Keratinocyte (primary cell): ENCODE measurements around the gene GRIN2D. TPM values are rescaled to one million over a fixed set of nuclear protein-coding genes. Genes with fewer than 3 reads are reported as not detected.

ENCODE experiments used
- DNase-seq: peaks from one replicate; pipeline ENCODE4 v3.0.0-alpha.2; 2011; ENCODE audit warnings: low read depth, missing footprints, low spot score
- FAIRE-seq: peaks from 2 replicates; lab custom pipeline; 2011; peaks lifted over from hg19 to GRCh38; lab: Jason Lieb, UNC
- H2AFZ ChIP-seq: 2 replicates; pipeline ENCODE4 v1.6.0; 2012; ENCODE audit warnings: low read length, control low read depth, inconsistent platforms; ENCODE audit not compliant: control insufficient read depth
- H3K27ac ChIP-seq: 2 replicates; pipeline ENCODE4 v1.5.1; 2011; ENCODE audit warnings: low read length; ENCODE audit not compliant: control insufficient read depth, insufficient read depth
- H3K27me3 ChIP-seq: 3 replicates; pipeline ENCODE4 v1.6.0; 2011; ENCODE audit warnings: low read length; ENCODE audit not compliant: control insufficient read depth, insufficient read depth; ENCODE audit errors: extremely low read depth
- H3K36me3 ChIP-seq, 2 experiments: 2 replicates in 1 of 2; 3 replicates in 1 of 2; pipeline ENCODE4 v1.5.1; 2011; ENCODE audit warnings: low read length in 2 of 2, mild to moderate bottlenecking in 1 of 2; ENCODE audit not compliant: control insufficient read depth in 2 of 2, insufficient read depth in 2 of 2; ENCODE audit errors: extremely low read depth in 1 of 2
- H3K4me1 ChIP-seq: 3 replicates; pipeline ENCODE4 v1.5.1; 2011; ENCODE audit warnings: low read length; ENCODE audit not compliant: control insufficient read depth, insufficient read depth; ENCODE audit errors: extremely low read depth
- H3K4me2 ChIP-seq: 3 replicates; pipeline ENCODE4 v1.6.0; 2011; ENCODE audit warnings: low read depth, low read length; ENCODE audit not compliant: control insufficient read depth, insufficient read depth; ENCODE audit errors: extremely low read depth
- H3K4me3 ChIP-seq, 3 experiments: fragments of 200-600 bp in 1 of 3; sonication (generic) in 1 of 3; 2 replicates in 2 of 3; 3 replicates in 1 of 3; pipeline ENCODE4 v1.5.1; 2011 to 2016; ENCODE audit warnings: low read length in 3 of 3, mild to moderate bottlenecking in 3 of 3, control low read depth in 2 of 3, inconsistent platforms in 1 of 3, low read depth in 1 of 3, mixed read lengths in 1 of 3, mixed run types in 1 of 3, moderate library complexity in 1 of 3; ENCODE audit not compliant: control insufficient read depth in 2 of 3, insufficient read depth in 2 of 3; ENCODE audit errors: extremely low read depth in 1 of 3
- H3K79me2 ChIP-seq: 2 replicates; pipeline ENCODE4 v1.6.0; 2012; ENCODE audit warnings: low read length; ENCODE audit not compliant: control insufficient read depth, insufficient read depth
- H3K9ac ChIP-seq: 3 replicates; pipeline ENCODE4 v1.6.0; 2011; ENCODE audit warnings: low read length; ENCODE audit not compliant: control insufficient read depth, insufficient read depth; ENCODE audit errors: extremely low read depth
- H3K9me1 ChIP-seq: 3 replicates; pipeline ENCODE4 v1.6.0; 2011; ENCODE audit warnings: low read length; ENCODE audit not compliant: control insufficient read depth, insufficient read depth; ENCODE audit errors: extremely low read depth
- H3K9me3 ChIP-seq: 2 replicates; pipeline ENCODE4 v1.5.1; 2012; ENCODE audit warnings: low read depth, low read length; ENCODE audit not compliant: control insufficient read depth
- H4K20me1 ChIP-seq: 3 replicates; pipeline ENCODE4 v1.6.0; 2011; ENCODE audit warnings: low read length; ENCODE audit not compliant: control insufficient read depth, insufficient read depth; ENCODE audit errors: extremely low read depth
- EZH2 ChIP-seq: IDR thresholded peaks from one replicate; pipeline ENCODE4 v1.6.1; 2012; ENCODE audit warnings: inconsistent platforms, mild to moderate bottlenecking, low read length, moderate library complexity
- dilution Hi-C: fragments of 300-500 bp; cut with MboI; formaldehyde crosslinking; loops from one replicate; pipeline ENCODE4 v1.7.0; 2020; ENCODE audit warnings: low sequenced_read_pairs; ENCODE audit not compliant: extremely low pct_ligation_motif_present
- polyA plus RNA-seq, 5 experiments: library from polyadenylated mRNA; depleted of rRNA in 3 of 5; stranded (reverse) in 3 of 5; stranded (forward) in 1 of 5; unstranded in 1 of 5; fragments of >200 nt; gene quantifications; 1 replicate in 1 of 5; 2 replicates in 3 of 5; 3 replicates in 1 of 5; pipeline versions ENCODE4 v1.2.1 to v1.2.3, GENCODE V29; 2011 to 2012; ENCODE audit warnings: missing spikeins in 2 of 5, low read depth in 1 of 5, low replicate concordance in 1 of 5
- TF ChIP-seq, protein P1 (sequence below), 3 experiments: IDR thresholded peaks in 1 of 3; conservative IDR thresholded peaks in 1 of 3; optimal IDR thresholded peaks in 1 of 3; 2 replicates in 2 of 3; 3 replicates in 1 of 3; pipeline versions ENCODE3 to v1.5.1; 2011; ENCODE audit warnings: low read length in 3 of 3, mild to moderate bottlenecking in 3 of 3, moderate library complexity in 2 of 3, control low read depth in 1 of 3, inconsistent platforms in 1 of 3; ENCODE audit not compliant: insufficient read depth in 2 of 3; ENCODE audit errors: extremely low read depth in 1 of 3

Gene GRIN2D
- polyA plus RNA-seq, 1 donor (not counting 4 experiments of a cell fraction or from before 2014, with no cell fraction given), result 0.04 TPM

GRCh38 chr19:48363810-48364597, 29.5 kb upstream of the GRIN2D start, which contains the start of the genes SYNGR4 and TMEM143:
Gene SYNGR4, plus strand, starts transcription at chr19:48364367. Its CDS starts 1,476 bp downstream, at chr19:48365843.
Gene TMEM143, minus strand, starts transcription at chr19:48363940. Its CDS starts 20 bp downstream, at chr19:48363920.
- Histone ChIP-seq H3K9me1 (no peaks in the 10 kb centered on the region), H2AFZ (peak within 1 kb of the TSS; percentile 94), H3K27ac (peak within 1 kb of the TSS; percentile 93), H3K36me3 (peaks cover 0 to 3% of the 10 kb centered on the region in 2 experiments), H4K20me1 (no peaks in the 10 kb centered on the region), H3K27me3 (no peaks in the 10 kb centered on the region), H3K4me1 (peaks cover 9% of the 10 kb centered on the region), H3K9me3 (no peaks in the 10 kb centered on the region), H3K79me2 (no peaks in the 10 kb centered on the region), H3K4me3 (peak within 1 kb of the TSS; percentile 37 to 87 (median 70)), H3K9ac (peak within 1 kb of the TSS; percentile 93), H3K4me2 (peak within 1 kb of the TSS; percentile 100)
- TF ChIP-seq EZH2, result no peak
- TF ChIP-seq, protein P1, sequence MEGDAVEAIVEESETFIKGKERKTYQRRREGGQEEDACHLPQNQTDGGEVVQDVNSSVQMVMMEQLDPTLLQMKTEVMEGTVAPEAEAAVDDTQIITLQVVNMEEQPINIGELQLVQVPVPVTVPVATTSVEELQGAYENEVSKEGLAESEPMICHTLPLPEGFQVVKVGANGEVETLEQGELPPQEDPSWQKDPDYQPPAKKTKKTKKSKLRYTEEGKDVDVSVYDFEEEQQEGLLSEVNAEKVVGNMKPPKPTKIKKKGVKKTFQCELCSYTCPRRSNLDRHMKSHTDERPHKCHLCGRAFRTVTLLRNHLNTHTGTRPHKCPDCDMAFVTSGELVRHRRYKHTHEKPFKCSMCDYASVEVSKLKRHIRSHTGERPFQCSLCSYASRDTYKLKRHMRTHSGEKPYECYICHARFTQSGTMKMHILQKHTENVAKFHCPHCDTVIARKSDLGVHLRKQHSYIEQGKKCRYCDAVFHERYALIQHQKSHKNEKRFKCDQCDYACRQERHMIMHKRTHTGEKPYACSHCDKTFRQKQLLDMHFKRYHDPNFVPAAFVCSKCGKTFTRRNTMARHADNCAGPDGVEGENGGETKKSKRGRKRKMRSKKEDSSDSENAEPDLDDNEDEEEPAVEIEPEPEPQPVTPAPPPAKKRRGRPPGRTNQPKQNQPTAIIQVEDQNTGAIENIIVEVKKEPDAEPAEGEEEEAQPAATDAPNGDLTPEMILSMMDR (optimal IDR thresholded peaks at IDR 0.05 in 1 of 3, IDR thresholded peaks at IDR 0.05 in 1 of 3, conservative IDR thresholded peaks at IDR 0.05 in 1 of 3; ENCODE audit: extremely low read depth in 1 of 3, insufficient read depth in 2 of 3, low read length in 3 of 3), result no peak
- FAIRE-seq (peak; percentile 81), DNase-seq (peak; percentile 99)
- dilution Hi-C loops, result no loop called here

- H3K79me2 ChIP-seq, result no peaks in the 10 kb centered on the region
- DNase-seq, result no peak
- peak overlapping the region; percentile 50 for H3K27ac ChIP-seq
- H3K4me3 ChIP-seq, result peak overlapping the region in 2 of 3 experiments; percentile 2 to 37
- no peak for TF ChIP-seq EZH2
- TF ChIP-seq, protein P1 (optimal IDR thresholded peaks at IDR 0.05 in 1 of 3, IDR thresholded peaks at IDR 0.05 in 1 of 3, conservative IDR thresholded peaks at IDR 0.05 in 1 of 3; ENCODE audit: extremely low read depth in 1 of 3, insufficient read depth in 2 of 3, low read length in 3 of 3), result no peak
- peak overlapping the region; percentile 28 for H3K9ac ChIP-seq
- H3K27me3 ChIP-seq, result no peaks in the 10 kb centered on the region
- H4K20me1 ChIP-seq, result no peaks in the 10 kb centered on the region
- H3K4me2 ChIP-seq, result peak overlapping the region; percentile 54
- FAIRE-seq, result peak; percentile 48
- peak overlapping the region; percentile 4 for H2AFZ ChIP-seq
- dilution Hi-C loops, result no loop called here
- no peaks in the 10 kb centered on the region for H3K9me3 ChIP-seq
- H3K4me1 ChIP-seq, result peaks cover 9% of the 10 kb centered on the region
- H3K36me3 ChIP-seq, result peaks cover 0 to 3% of the 10 kb centered on the region in 2 experiments
- H3K9me1 ChIP-seq, result no peaks in the 10 kb centered on the region
Measured at GRCh38 chr19:48364598-48365348, 28.7 kb upstream of the GRIN2D start.
